Fibroblast of lung (primary cell): ENCODE measurements around the gene TMEM123. TPM values are rescaled to one million over a fixed set of nuclear protein-coding genes. Genes with fewer than 3 reads are reported as not detected.

ENCODE experiments used
- DNase-seq, 2 donors: peaks; one replicate each; pipeline versions ENCODE4 v3.0.0 to v3.0.0-alpha.2; 2010; ENCODE audit warnings: low read depth in 2 of 2
- H2AFZ ChIP-seq: 2 replicates; pipeline ENCODE4 v1.5.1; 2012; ENCODE audit warnings: low read length, control low read depth, inconsistent platforms
- H3K27ac ChIP-seq: 2 replicates; pipeline ENCODE4 v1.5.1; 2011; ENCODE audit warnings: low read length, control low read depth; ENCODE audit not compliant: insufficient read depth
- H3K27me3 ChIP-seq: 2 replicates; pipeline ENCODE4 v1.5.1; 2011; ENCODE audit warnings: mild to moderate bottlenecking, low read length; ENCODE audit not compliant: control insufficient read depth, insufficient read depth
- H3K36me3 ChIP-seq: 2 replicates; pipeline ENCODE4 v1.5.1; 2011; ENCODE audit warnings: low read length; ENCODE audit not compliant: control insufficient read depth, insufficient read depth
- H3K4me1 ChIP-seq: 2 replicates; pipeline ENCODE4 v1.5.1; 2011; ENCODE audit warnings: low read length; ENCODE audit not compliant: control insufficient read depth, insufficient read depth; ENCODE audit errors: extremely low read depth
- H3K4me2 ChIP-seq: 2 replicates; pipeline ENCODE4 v1.5.1; 2011; ENCODE audit warnings: low read length, control low read depth; ENCODE audit not compliant: insufficient read depth; ENCODE audit errors: extremely low read depth
- H3K4me3 ChIP-seq, 4 experiments: fragments of 200-600 bp in 1 of 4; sonication (generic) in 1 of 4; replicated peaks in 1 of 4; 2 replicates each; pipeline ENCODE4 v1.5.1; 2011 to 2016; ENCODE audit warnings: low read length in 4 of 4, low read depth in 3 of 4, mild to moderate bottlenecking in 3 of 4, control low read depth in 2 of 4, inconsistent platforms in 1 of 4, mixed read lengths in 1 of 4; ENCODE audit not compliant: insufficient read depth in 1 of 4; ENCODE audit errors: control extremely low read depth in 1 of 4
- H3K79me2 ChIP-seq: 2 replicates; pipeline ENCODE4 v1.5.1; 2012; ENCODE audit warnings: mild to moderate bottlenecking, low read length, inconsistent platforms; ENCODE audit not compliant: control insufficient read depth, insufficient read depth
- H3K9ac ChIP-seq: 2 replicates; pipeline ENCODE4 v1.5.1; 2011; ENCODE audit warnings: mild to moderate bottlenecking, low read length, control low read depth; ENCODE audit not compliant: insufficient read depth
- H3K9me3 ChIP-seq: 2 replicates; pipeline ENCODE4 v1.5.1; 2012; ENCODE audit warnings: low read depth, low read length; ENCODE audit not compliant: control insufficient read depth, insufficient read depth
- H4K20me1 ChIP-seq: 2 replicates; pipeline ENCODE4 v1.5.1; 2011; ENCODE audit warnings: low read length; ENCODE audit not compliant: control insufficient read depth, insufficient read depth; ENCODE audit errors: extremely low read depth
- EZH2 ChIP-seq: IDR thresholded peaks from 2 replicates; pipeline ENCODE4 v1.5.1; 2012; ENCODE audit warnings: low read length, control low read depth, mild to moderate bottlenecking; ENCODE audit errors: missing control alignments
- polyA plus RNA-seq, 2 donors: library from polyadenylated mRNA; depleted of rRNA in 1 of 2; stranded (reverse) in 1 of 2; unstranded in 1 of 2; fragments of >200 nt; gene quantifications; 2 replicates each; pipeline ENCODE4 v1.2.1, GENCODE V29; 2011 to 2012; ENCODE audit warnings: missing spikeins in 1 of 2
- total RNA-seq: library from RNA; depleted of rRNA; stranded (reverse); fragments of >200 nt; gene quantifications from 2 replicates; pipeline ENCODE4 v1.2.1, GENCODE V29; 2014
- TF ChIP-seq, protein P1 (sequence below), 2 donors: IDR thresholded peaks in 1 of 2; conservative IDR thresholded peaks in 1 of 2; 1 replicate in 1 of 2; 2 replicates in 1 of 2; pipeline ENCODE4 v1.5.1; 2011 to 2012; ENCODE audit warnings: low read length in 2 of 2, control low read depth in 1 of 2, inconsistent platforms in 1 of 2, low read depth in 1 of 2, mild to moderate bottlenecking in 1 of 2

The TMEM123 gene
- total and polyA plus RNA-seq, 2 donors (not counting 1 experiment from before 2014, with no cell fraction given) = 127 to 355 TPM

GRCh38 chr11:102401905-102402304 lies 50.7 kb downstream of the TMEM123 start:
- Histone ChIP-seq H3K27ac (no peak overlapping the region), H3K9ac (no peak overlapping the region), H3K4me1 (no peaks in the 10 kb centered on the region), H3K9me3 (no peaks in the 10 kb centered on the region), H3K4me3 (no peak overlapping the region), H3K36me3 (peaks cover 5% of the 10 kb centered on the region), H2AFZ (no peak overlapping the region), H3K27me3 (no peaks in the 10 kb centered on the region), H3K4me2 (no peak overlapping the region), H4K20me1 (no peaks in the 10 kb centered on the region), H3K79me2 (peaks cover 6% of the 10 kb centered on the region)
- TF ChIP-seq, protein P1, sequence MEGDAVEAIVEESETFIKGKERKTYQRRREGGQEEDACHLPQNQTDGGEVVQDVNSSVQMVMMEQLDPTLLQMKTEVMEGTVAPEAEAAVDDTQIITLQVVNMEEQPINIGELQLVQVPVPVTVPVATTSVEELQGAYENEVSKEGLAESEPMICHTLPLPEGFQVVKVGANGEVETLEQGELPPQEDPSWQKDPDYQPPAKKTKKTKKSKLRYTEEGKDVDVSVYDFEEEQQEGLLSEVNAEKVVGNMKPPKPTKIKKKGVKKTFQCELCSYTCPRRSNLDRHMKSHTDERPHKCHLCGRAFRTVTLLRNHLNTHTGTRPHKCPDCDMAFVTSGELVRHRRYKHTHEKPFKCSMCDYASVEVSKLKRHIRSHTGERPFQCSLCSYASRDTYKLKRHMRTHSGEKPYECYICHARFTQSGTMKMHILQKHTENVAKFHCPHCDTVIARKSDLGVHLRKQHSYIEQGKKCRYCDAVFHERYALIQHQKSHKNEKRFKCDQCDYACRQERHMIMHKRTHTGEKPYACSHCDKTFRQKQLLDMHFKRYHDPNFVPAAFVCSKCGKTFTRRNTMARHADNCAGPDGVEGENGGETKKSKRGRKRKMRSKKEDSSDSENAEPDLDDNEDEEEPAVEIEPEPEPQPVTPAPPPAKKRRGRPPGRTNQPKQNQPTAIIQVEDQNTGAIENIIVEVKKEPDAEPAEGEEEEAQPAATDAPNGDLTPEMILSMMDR (conservative IDR thresholded peaks at IDR 0.05 in 1 of 2, IDR thresholded peaks at IDR 0.05 in 1 of 2; ENCODE audit: low read depth in 1 of 2, low read length in 2 of 2) = no peak
- TF ChIP-seq EZH2 = no peak
- DNase-seq = no peak

DNA sequence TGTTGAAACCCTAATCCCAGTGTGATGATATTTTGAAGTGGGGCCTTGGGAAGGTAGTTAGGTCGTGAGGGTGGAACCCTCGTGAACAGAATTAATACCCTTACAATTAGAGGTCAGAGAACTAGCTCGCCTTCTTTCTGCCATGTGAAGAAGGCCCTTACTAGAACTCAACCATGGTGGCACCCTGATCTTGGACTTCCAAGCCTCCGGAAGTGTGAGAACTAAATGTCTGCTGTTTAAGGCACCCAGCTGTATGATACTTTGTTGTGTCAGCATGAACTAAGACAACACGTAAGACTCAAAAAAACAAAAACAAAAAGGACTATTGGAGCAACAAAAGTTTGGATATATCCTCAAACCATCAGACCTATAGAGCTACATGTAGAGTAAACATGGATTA lies 52.0 kb downstream of the TMEM123 start:
- DNase-seq = no peak
- Histone ChIP-seq H2AFZ (no peak overlapping the region), H3K27ac (no peak overlapping the region), H3K4me2 (no peak overlapping the region), H3K9ac (no peak overlapping the region), H3K4me3 (no peak overlapping the region), H4K20me1 (no peaks in the 10 kb centered on the region), H3K79me2 (peaks cover 3% of the 10 kb centered on the region), H3K9me3 (no peaks in the 10 kb centered on the region), H3K36me3 (peaks cover 5% of the 10 kb centered on the region), H3K4me1 (no peaks in the 10 kb centered on the region), H3K27me3 (no peaks in the 10 kb centered on the region)
- TF ChIP-seq, protein P1 (conservative IDR thresholded peaks at IDR 0.05 in 1 of 2, IDR thresholded peaks at IDR 0.05 in 1 of 2; ENCODE audit: low read depth in 1 of 2, low read length in 2 of 2) = no peak
- no peak for TF ChIP-seq EZH2

- Histone ChIP-seq H3K9ac (no peak overlapping the region), H4K20me1 (no peaks in the 10 kb centered on the region), H3K79me2 (peaks cover 3% of the 10 kb centered on the region), H3K4me1 (no peaks in the 10 kb centered on the region), H3K9me3 (no peaks in the 10 kb centered on the region), H2AFZ (no peak overlapping the region), H3K27ac (no peak overlapping the region), H3K36me3 (peaks cover 5% of the 10 kb centered on the region), H3K4me2 (no peak overlapping the region), H3K4me3 (no peak overlapping the region), H3K27me3 (no peaks in the 10 kb centered on the region)
- TF ChIP-seq, protein P1 (conservative IDR thresholded peaks at IDR 0.05 in 1 of 2, IDR thresholded peaks at IDR 0.05 in 1 of 2; ENCODE audit: low read depth in 1 of 2, low read length in 2 of 2) = no peak
- TF ChIP-seq EZH2 = no peak
- no peak for DNase-seq
Observed at GRCh38 chr11:102399189-102399588, 53.4 kb downstream of the TMEM123 start.
